Thoracic aorta (tissue), 2 donors: ENCODE results near the gene KBTBD4. TPM values are rescaled to one million over a fixed set of nuclear protein-coding genes. Genes with fewer than 3 reads are reported as not detected.
"Not testable (repeated sequence)": the region's sequence is repeated elsewhere in the genome, so short reads cannot be mapped to it uniquely, and the experiment has no call there.

Experiments
- ATAC-seq: fragments of 150-250 bp; one replicate; pipeline ENCODE4 v1.8.0; 2017; ENCODE audit warnings: low read depth; ENCODE audit not compliant: insufficient number of reproducible peaks, low FRiP score
- DNase-seq: peaks from one replicate; pipeline ENCODE4 v3.0.0-alpha.2; 2020; ENCODE audit warnings: low spot score
- H3K27ac ChIP-seq, 2 donors: fragments of 200-600 bp; sonication (generic); 1 replicate in 1 of 2; 2 replicates in 1 of 2; pipeline ENCODE4 v1.5.1; 2016; ENCODE audit warnings: mild to moderate bottlenecking in 2 of 2, moderate library complexity in 2 of 2
- H3K27me3 ChIP-seq: fragments of 200-600 bp; sonication (generic); replicated peaks from 2 replicates; pipeline ENCODE4 v1.6.0; 2016; ENCODE audit warnings: mild to moderate bottlenecking; ENCODE audit not compliant: insufficient read depth
- H3K36me3 ChIP-seq: fragments of 200-600 bp; sonication (generic); one replicate; pipeline ENCODE4 v1.5.1; 2016
- H3K4me1 ChIP-seq, 2 donors: fragments of 200-600 bp; sonication (generic); 1 replicate in 1 of 2; 2 replicates in 1 of 2; pipeline versions ENCODE4 v1.5.1 to v1.6.0; 2016; ENCODE audit warnings: low read depth in 2 of 2, mild to moderate bottlenecking in 1 of 2; ENCODE audit not compliant: control insufficient read depth in 1 of 2
- H3K4me3 ChIP-seq: fragments of 200-600 bp; sonication (generic); 2 replicates; pipeline ENCODE4 v1.5.1; 2016; ENCODE audit warnings: mild to moderate bottlenecking
- H3K9me3 ChIP-seq: fragments of 200-600 bp; sonication (generic); 2 replicates; pipeline ENCODE4 v1.5.1; 2016
- total RNA-seq, 2 donors: library from RNA; depleted of rRNA; stranded (reverse); fragments of >200 nt; gene quantifications; one replicate each; pipeline versions ENCODE4 v1.1.0 to v1.2.3, GENCODE V29; 2016
- TF ChIP-seq, protein P1 (sequence below): fragments of 200-600 bp; sonication (generic); IDR thresholded peaks from one replicate; pipeline ENCODE4 v1.5.1; 2019; ENCODE audit warnings: antibody characterized with exemption

KBTBD4 gene
- total RNA-seq, 2 donors from 2014 or later, result 14.9 to 19.1 TPM

GRCh38 chr11:47558695-47559094, 20.1 kb downstream of the KBTBD4 start:
- Histone ChIP-seq H3K27ac (no peak overlapping the region), H3K27me3 (no peaks in the 10 kb centered on the region), H3K36me3 (no peaks in the 10 kb centered on the region), H3K9me3 (no peaks in the 10 kb centered on the region), H3K4me1 (no peaks in the 10 kb centered on the region), H3K4me3 (no peak overlapping the region)
- TF ChIP-seq, protein P1, sequence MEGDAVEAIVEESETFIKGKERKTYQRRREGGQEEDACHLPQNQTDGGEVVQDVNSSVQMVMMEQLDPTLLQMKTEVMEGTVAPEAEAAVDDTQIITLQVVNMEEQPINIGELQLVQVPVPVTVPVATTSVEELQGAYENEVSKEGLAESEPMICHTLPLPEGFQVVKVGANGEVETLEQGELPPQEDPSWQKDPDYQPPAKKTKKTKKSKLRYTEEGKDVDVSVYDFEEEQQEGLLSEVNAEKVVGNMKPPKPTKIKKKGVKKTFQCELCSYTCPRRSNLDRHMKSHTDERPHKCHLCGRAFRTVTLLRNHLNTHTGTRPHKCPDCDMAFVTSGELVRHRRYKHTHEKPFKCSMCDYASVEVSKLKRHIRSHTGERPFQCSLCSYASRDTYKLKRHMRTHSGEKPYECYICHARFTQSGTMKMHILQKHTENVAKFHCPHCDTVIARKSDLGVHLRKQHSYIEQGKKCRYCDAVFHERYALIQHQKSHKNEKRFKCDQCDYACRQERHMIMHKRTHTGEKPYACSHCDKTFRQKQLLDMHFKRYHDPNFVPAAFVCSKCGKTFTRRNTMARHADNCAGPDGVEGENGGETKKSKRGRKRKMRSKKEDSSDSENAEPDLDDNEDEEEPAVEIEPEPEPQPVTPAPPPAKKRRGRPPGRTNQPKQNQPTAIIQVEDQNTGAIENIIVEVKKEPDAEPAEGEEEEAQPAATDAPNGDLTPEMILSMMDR, result no peak
- ATAC-seq (no peak), DNase-seq (no peak)

DNA sequence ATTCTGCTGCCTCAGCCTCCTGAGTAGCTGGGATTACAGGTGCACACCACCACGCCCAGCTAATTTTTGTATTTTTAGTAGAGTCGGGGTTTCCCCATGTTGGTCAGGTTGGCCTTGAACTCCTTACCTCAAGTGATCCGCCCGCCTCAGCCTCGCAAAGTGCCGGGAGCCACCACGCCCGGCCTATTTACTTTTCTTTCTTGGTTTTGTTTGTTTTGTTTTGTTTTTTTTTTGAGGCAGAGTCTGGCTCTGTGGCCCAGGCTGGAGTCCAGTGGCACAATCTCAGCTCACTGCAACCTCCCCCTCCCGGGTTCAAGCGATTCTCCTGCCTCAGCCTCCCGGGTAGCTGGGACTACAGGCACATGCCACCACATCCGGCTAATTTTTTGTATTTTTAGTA, 21.8 kb downstream of the KBTBD4 start:
- ATAC-seq, H3K9me3 ChIP-seq, H3K4me3 ChIP-seq, H3K27me3 ChIP-seq, DNase-seq, H3K4me1 ChIP-seq, H3K27ac ChIP-seq, H3K36me3 ChIP-seq: not testable (repeated sequence)

- DNase-seq (no peak), ATAC-seq (no peak)
- Histone ChIP-seq H3K27me3 (no peaks in the 10 kb centered on the region), H3K4me3 (peak overlapping the region; percentile 85), H3K36me3 (no peaks in the 10 kb centered on the region), H3K27ac (peak overlapping the region; percentile 85 to 89), H3K9me3 (no peaks in the 10 kb centered on the region), H3K4me1 (peaks cover 25 to 38% of the 10 kb centered on the region in 2 donors)
- TF ChIP-seq, protein P1, result peak; percentile 4
Measured at GRCh38 chr11:47553406-47553743, 25.4 kb downstream of the KBTBD4 start.

- ATAC-seq (peak; percentile 94), DNase-seq (peak; percentile 64)
- Histone ChIP-seq H3K27ac (peak within 1 kb of the TSS; percentile 85 to 89), H3K9me3 (no peaks in the 10 kb centered on the region), H3K4me1 (peaks cover 25 to 41% of the 10 kb centered on the region in 2 donors), H3K36me3 (no peaks in the 10 kb centered on the region), H3K27me3 (no peaks in the 10 kb centered on the region), H3K4me3 (peak within 1 kb of the TSS; percentile 85)
- TF ChIP-seq, protein P1, result peak; percentile 93
Measured at GRCh38 chr11:47552566-47553405, 26.0 kb downstream of the KBTBD4 start, which contains the start of gene CELF1. Gene CELF1 (minus strand): TSS chr11:47553132. CDS start chr11:47499523, 53,609 bp downstream.

GRCh38 chr11:47552056-47552565, 26.7 kb downstream of the KBTBD4 start:
- H3K36me3 ChIP-seq, result no peaks in the 10 kb centered on the region
- H3K4me1 ChIP-seq, result peaks cover 25 to 47% of the 10 kb centered on the region in 2 donors
- DNase-seq (no peak), ATAC-seq (no peak)
- H3K9me3 ChIP-seq, result no peaks in the 10 kb centered on the region
- no peaks in the 10 kb centered on the region for H3K27me3 ChIP-seq
- H3K4me3 ChIP-seq, result peak overlapping the region; percentile 85
- TF ChIP-seq, protein P1, result no peak
- H3K27ac ChIP-seq, result peak overlapping the region; percentile 85 to 89
